ENCODE measurements around the gene ARFGAP2. TPM values are rescaled to one million over a fixed set of nuclear protein-coding genes. Genes with fewer than 3 reads are reported as not detected.

Gene ARFGAP2
- polyA plus RNA-seq, 1 donor from 2014 or later: 213 TPM

DNA sequence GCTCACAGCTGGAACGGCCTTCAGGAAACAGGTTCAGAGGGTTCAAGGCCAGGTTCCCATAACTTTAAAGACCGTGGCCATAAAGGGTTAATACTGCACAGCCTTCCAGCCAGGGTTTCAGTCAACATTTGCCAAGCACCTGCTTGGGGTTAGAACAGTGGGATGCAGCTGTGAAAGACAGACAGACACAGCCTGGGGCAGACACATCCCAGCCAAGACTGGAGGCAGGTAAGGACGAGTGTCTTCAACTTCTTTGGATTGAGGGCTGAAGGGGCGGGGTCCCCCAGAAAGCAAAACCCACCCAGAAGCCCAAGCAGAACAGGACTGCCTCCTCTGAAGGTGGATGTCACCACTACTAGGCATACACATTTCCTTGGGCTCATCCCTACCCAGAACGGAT lies 14.3 kb downstream of the ARFGAP2 start:
- H3F3A ChIP-seq (ENCODE audit: insufficient read depth, low read length, poor library complexity, severe bottlenecking): no peaks in the 10 kb centered on the region
- no peaks in the 10 kb centered on the region for H3K79me2 ChIP-seq (replicated peaks; ENCODE audit: insufficient read depth, low read length)
- no peak for TF ChIP-seq CTCF (IDR thresholded peaks at IDR 0.05; ENCODE audit: poor library complexity, severe bottlenecking)
- TF ChIP-seq POLR2AphosphoS5 (IDR thresholded peaks at IDR 0.05): no peak
- TF ChIP-seq, protein P1, sequence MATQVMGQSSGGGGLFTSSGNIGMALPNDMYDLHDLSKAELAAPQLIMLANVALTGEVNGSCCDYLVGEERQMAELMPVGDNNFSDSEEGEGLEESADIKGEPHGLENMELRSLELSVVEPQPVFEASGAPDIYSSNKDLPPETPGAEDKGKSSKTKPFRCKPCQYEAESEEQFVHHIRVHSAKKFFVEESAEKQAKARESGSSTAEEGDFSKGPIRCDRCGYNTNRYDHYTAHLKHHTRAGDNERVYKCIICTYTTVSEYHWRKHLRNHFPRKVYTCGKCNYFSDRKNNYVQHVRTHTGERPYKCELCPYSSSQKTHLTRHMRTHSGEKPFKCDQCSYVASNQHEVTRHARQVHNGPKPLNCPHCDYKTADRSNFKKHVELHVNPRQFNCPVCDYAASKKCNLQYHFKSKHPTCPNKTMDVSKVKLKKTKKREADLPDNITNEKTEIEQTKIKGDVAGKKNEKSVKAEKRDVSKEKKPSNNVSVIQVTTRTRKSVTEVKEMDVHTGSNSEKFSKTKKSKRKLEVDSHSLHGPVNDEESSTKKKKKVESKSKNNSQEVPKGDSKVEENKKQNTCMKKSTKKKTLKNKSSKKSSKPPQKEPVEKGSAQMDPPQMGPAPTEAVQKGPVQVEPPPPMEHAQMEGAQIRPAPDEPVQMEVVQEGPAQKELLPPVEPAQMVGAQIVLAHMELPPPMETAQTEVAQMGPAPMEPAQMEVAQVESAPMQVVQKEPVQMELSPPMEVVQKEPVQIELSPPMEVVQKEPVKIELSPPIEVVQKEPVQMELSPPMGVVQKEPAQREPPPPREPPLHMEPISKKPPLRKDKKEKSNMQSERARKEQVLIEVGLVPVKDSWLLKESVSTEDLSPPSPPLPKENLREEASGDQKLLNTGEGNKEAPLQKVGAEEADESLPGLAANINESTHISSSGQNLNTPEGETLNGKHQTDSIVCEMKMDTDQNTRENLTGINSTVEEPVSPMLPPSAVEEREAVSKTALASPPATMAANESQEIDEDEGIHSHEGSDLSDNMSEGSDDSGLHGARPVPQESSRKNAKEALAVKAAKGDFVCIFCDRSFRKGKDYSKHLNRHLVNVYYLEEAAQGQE (IDR thresholded peaks at IDR 0.05; ENCODE audit: borderline replicate concordance): no peak
- no peak for TF ChIP-seq SMC3 (conservative IDR thresholded peaks at IDR 0.05; ENCODE audit: poor library complexity)
- TF ChIP-seq MXI1 (conservative IDR thresholded peaks at IDR 0.05; ENCODE audit: poor library complexity, severe bottlenecking): no peak
- TF ChIP-seq TAF1 (IDR thresholded peaks at IDR 0.05; ENCODE audit: low read depth): no peak
- TF ChIP-seq EZH2 (IDR thresholded peaks at IDR 0.05; ENCODE audit: borderline replicate concordance, insufficient read depth, low read length, poor library complexity, severe bottlenecking): no peak
- no peak for TF ChIP-seq RAD21 (conservative IDR thresholded peaks at IDR 0.05)
- TF ChIP-seq EP300 (conservative IDR thresholded peaks at IDR 0.05; ENCODE audit: poor library complexity, severe bottlenecking): no peak
- no peaks in the 10 kb centered on the region for H3K27me3 ChIP-seq (ENCODE audit: insufficient read depth, low read depth, low read length)
- H3K4me3 ChIP-seq (ENCODE audit: low read length): no peak overlapping the region
- H3K9me3 ChIP-seq (ENCODE audit: low read length): no peaks in the 10 kb centered on the region
- no peak overlapping the region for H3K27ac ChIP-seq (ENCODE audit: low read length)
- no peak overlapping the region for H2AFZ ChIP-seq (ENCODE audit: low read depth, low read length)
- H3K9ac ChIP-seq (ENCODE audit: low read length): no peak overlapping the region
- peaks cover 1% of the 10 kb centered on the region for H3K36me3 ChIP-seq (ENCODE audit: insufficient read depth, low read length)
- H3K9me2 ChIP-seq (ENCODE audit: insufficient read depth, low read length): no peaks in the 10 kb centered on the region
- H4K20me1 ChIP-seq (ENCODE audit: insufficient read depth): no peaks in the 10 kb centered on the region
- H3K4me2 ChIP-seq (ENCODE audit: low read length): no peak overlapping the region

DNA sequence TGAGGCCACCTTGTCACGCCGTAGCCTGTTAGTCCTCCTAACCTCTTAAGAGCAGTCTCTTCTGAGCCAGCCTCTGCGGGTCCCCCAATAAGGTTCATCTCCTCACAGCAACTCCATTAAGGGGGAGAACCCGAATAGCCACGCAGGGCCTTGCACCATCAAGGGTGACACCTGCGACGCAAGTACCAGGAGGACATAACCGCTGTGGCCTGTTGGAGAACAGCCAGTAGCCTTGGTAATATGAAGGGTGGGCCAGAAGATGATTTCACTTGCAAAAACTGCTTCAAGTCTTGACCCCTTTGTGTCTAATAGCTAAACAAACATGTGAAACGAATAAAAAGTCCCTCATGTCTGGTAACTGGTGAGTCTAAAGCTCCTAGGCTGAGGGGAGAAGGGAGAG lies 14.8 kb downstream of the ARFGAP2 start:
- no peak overlapping the region for H3K9ac ChIP-seq (ENCODE audit: low read length)
- H3K36me3 ChIP-seq (ENCODE audit: insufficient read depth, low read length): no peaks in the 10 kb centered on the region
- H2AFZ ChIP-seq (ENCODE audit: low read depth, low read length): no peak overlapping the region

More for the DNA sequence above, 14.8 kb downstream of the ARFGAP2 start:
- no peaks in the 10 kb centered on the region for H4K20me1 ChIP-seq (ENCODE audit: insufficient read depth)
- no peaks in the 10 kb centered on the region for H3K27me3 ChIP-seq (ENCODE audit: insufficient read depth, low read depth, low read length)
- no peaks in the 10 kb centered on the region for H3F3A ChIP-seq (ENCODE audit: insufficient read depth, low read length, poor library complexity, severe bottlenecking)
- no peak overlapping the region for H3K4me3 ChIP-seq (ENCODE audit: low read length)
- H3K9me2 ChIP-seq (ENCODE audit: insufficient read depth, low read length): no peaks in the 10 kb centered on the region
- TF ChIP-seq POLR2AphosphoS5 (IDR thresholded peaks at IDR 0.05) (no peak), CTCF (IDR thresholded peaks at IDR 0.05; ENCODE audit: poor library complexity, severe bottlenecking) (peak; percentile 1), EP300 (conservative IDR thresholded peaks at IDR 0.05; ENCODE audit: poor library complexity, severe bottlenecking) (no peak)
- no peaks in the 10 kb centered on the region for H3K9me3 ChIP-seq (ENCODE audit: low read length)
- no peaks in the 10 kb centered on the region for H3K79me2 ChIP-seq (replicated peaks; ENCODE audit: insufficient read depth, low read length)
- H3K4me2 ChIP-seq (ENCODE audit: low read length): no peak overlapping the region
- H3K27ac ChIP-seq (ENCODE audit: low read length): no peak overlapping the region
